Retinal pigment epithelial cell (primary cell): ENCODE measurements around the gene ZBTB4.

Source experiments
- DNase-seq: peaks from one replicate; pipeline ENCODE4 v3.0.0-alpha.2; 2010; ENCODE audit warnings: low read depth
- H3K4me3 ChIP-seq: 2 replicates; pipeline ENCODE4 v1.5.1; 2011; ENCODE audit warnings: mild to moderate bottlenecking, low read length, control low read depth, moderate library complexity
- CTCF ChIP-seq: conservative IDR thresholded peaks from 2 replicates; pipeline ENCODE4 v1.5.1; 2011; ENCODE audit warnings: low read depth, low read length, control low read depth, inconsistent platforms

The ZBTB4 gene

GRCh38 chr17:7431231-7431630, 48.2 kb downstream of the ZBTB4 start:
- TF ChIP-seq CTCF: no peak
- no peak for DNase-seq

GRCh38 chr17:7429722-7430121, 49.7 kb downstream of the ZBTB4 start:
- no peak overlapping the region for H3K4me3 ChIP-seq
- TF ChIP-seq CTCF: no peak
- DNase-seq: no peak

More at GRCh38 chr17:7431231-7431630, 48.2 kb downstream of the ZBTB4 start:
- no peak overlapping the region for H3K4me3 ChIP-seq

GRCh38 chr17:7428557-7428956, 50.9 kb downstream of the ZBTB4 start, which contains the start of gene SPEM3:
SPEM3 (plus strand) TSS chr17:7428857; CDS start chr17:7428903, 46 bp downstream.
- DNase-seq: no peak
- no peak within 1 kb of the TSS for H3K4me3 ChIP-seq
- no peak for TF ChIP-seq CTCF

GRCh38 chr17:7427549-7427948, 51.9 kb downstream of the ZBTB4 start:
- H3K4me3 ChIP-seq: no peak overlapping the region
- no peak for DNase-seq
- TF ChIP-seq CTCF: no peak

GRCh38 chr17:7426896-7427489, 52.4 kb downstream of the ZBTB4 start:
- TF ChIP-seq CTCF: no peak
- no peak overlapping the region for H3K4me3 ChIP-seq
- DNase-seq: no peak

- no peak for DNase-seq
- no peak overlapping the region for H3K4me3 ChIP-seq
- TF ChIP-seq CTCF: no peak
Observed at GRCh38 chr17:7426203-7426863, 53.1 kb downstream of the ZBTB4 start.

- DNase-seq: no peak
- TF ChIP-seq CTCF: no peak
- H3K4me3 ChIP-seq: no peak overlapping the region
Observed at GRCh38 chr17:7425756-7426155, 53.7 kb downstream of the ZBTB4 start.
